Measurements from ENCODE around the gene MS4A4A.

DNA sequence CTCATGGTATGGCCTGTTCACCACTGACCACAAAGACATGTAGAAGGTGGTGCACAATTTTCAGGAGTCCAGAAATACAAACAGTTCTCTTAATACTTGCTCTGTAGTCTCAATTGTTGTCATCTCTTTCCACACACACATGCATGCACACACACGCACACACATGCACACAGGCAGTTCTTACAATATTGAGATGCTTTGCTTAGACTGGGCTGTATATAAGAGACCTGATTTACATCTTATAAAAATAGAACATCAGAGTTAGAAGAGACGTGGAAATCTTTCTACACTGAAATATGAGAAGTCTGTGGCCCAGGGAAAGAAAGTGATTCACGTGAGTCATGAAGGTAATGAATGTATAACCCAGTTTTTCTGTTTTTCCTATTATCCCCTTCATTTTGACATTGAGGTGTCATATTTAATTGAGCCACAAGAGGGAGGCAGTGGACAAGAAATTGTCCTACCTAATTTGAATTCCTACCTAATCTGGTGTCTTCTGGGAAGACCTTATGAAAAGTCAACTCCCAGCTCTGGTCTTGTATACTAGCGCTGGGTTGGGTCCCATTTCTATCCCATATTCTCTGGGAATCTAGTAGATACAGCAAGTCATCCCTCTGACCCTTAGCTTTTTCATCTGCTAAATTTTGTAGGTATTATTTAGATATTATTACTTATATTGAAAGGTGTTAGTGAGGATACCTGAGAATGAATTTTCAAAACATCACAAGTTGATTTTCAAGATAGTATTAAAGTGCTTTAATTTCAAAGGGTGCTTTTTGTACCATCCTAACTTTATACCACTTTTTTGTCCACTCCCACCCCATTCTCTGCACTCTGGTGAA lies 14.9 kb upstream of the MS4A4A start:
- TF ChIP-seq, protein P1, sequence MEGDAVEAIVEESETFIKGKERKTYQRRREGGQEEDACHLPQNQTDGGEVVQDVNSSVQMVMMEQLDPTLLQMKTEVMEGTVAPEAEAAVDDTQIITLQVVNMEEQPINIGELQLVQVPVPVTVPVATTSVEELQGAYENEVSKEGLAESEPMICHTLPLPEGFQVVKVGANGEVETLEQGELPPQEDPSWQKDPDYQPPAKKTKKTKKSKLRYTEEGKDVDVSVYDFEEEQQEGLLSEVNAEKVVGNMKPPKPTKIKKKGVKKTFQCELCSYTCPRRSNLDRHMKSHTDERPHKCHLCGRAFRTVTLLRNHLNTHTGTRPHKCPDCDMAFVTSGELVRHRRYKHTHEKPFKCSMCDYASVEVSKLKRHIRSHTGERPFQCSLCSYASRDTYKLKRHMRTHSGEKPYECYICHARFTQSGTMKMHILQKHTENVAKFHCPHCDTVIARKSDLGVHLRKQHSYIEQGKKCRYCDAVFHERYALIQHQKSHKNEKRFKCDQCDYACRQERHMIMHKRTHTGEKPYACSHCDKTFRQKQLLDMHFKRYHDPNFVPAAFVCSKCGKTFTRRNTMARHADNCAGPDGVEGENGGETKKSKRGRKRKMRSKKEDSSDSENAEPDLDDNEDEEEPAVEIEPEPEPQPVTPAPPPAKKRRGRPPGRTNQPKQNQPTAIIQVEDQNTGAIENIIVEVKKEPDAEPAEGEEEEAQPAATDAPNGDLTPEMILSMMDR (IDR thresholded peaks at IDR 0.05): peak; percentile 63 to 72 (median 67)
- no peak for TF ChIP-seq POLR2AphosphoS5 (IDR thresholded peaks at IDR 0.05)

All from transverse colon (tissue), 4 donors.